Gastroesophageal sphincter (tissue), 3 donors: ENCODE measurements around the gene BTF3L4.

ENCODE experiments used
- CTCF ChIP-seq, 4 experiments: fragments of 200-600 bp in 2 of 4; fragments of 450-650 bp in 2 of 4; sonication (generic) in 1 of 4; IDR thresholded peaks; one replicate each; pipeline ENCODE4 v1.5.1; 2017 to 2019; ENCODE audit warnings: antibody characterized with exemption in 4 of 4, mild to moderate bottlenecking in 2 of 4, moderate library complexity in 2 of 4
- EP300 ChIP-seq: sonication (generic); formaldehyde crosslinking; IDR thresholded peaks from one replicate; pipeline ENCODE4 v1.6.1; 2017; ENCODE audit warnings: antibody characterized with exemption, mild to moderate bottlenecking
- POLR2A ChIP-seq, 2 donors: fragments of 450-650 bp; IDR thresholded peaks; one replicate each; pipeline ENCODE4 v1.6.1; 2017; ENCODE audit warnings: antibody characterized with exemption in 2 of 2, mild to moderate bottlenecking in 2 of 2, moderate library complexity in 1 of 2

GRCh38 chr1:52032124-52032784, 23.8 kb upstream of the BTF3L4 start:
- TF ChIP-seq EP300 (no peak), POLR2A (IDR thresholded peaks at IDR 0.05) (no peak), CTCF (IDR thresholded peaks at IDR 0.05) (no peak)
